ENCODE data around the gene PRR23E. TPM values are rescaled to one million over a fixed set of nuclear protein-coding genes. Genes with fewer than 3 reads are reported as not detected.

PRR23E gene
- total RNA-seq, 1 donor from 2014 or later: not detected

GRCh38 chr3:127206611-127207516 lies 13.9 kb downstream of the PRR23E start:
- intact Hi-C loops (cut with DNase I): no loop called here
- peak; percentile 66 for DNase-seq (ENCODE audit: low spot score)

GRCh38 chr3:127207727-127208482 lies 15.0 kb downstream of the PRR23E start:
- intact Hi-C loops (cut with DNase I): no loop called here
- DNase-seq (ENCODE audit: low spot score): peak; percentile 63

GRCh38 chr3:127208483-127209100 lies 15.7 kb downstream of the PRR23E start:
- DNase-seq (ENCODE audit: low spot score): peak; percentile 36

DNA sequence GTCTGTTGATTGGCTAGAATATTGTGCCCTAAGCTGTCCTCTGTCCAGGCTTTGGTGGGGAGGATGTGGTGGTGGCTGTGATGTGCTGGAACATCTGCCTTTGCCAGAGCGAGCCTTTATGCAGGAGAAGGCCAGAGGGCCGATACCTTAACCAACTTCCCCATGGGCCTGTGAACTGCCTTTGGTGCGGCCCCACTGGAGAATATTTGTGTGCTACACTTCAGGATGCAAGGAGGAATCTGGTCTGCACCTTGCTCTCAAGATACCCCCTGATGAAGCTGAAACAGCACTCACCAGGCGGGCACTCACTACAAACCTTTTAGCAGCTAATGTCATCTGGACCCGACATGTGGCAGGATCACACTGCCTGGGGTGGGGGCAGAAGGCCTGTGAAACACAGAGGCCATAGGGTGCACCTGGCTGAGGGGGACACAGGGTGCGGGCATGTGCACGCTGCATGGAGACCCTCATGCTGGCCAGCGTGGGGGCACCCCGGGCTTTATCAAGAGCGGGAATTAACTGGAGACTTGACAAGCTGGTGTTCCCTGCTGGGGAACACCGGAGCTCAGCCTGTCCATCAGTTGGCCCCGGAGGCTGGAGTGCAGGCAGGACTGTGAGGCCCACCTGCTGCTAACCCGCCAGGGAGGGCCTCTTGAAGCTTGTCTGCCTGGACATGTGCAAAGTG lies 16.4 kb downstream of the PRR23E start:
- intact Hi-C loops (cut with DNase I): no loop called here

More at GRCh38 chr3:127208483-127209100, 15.7 kb downstream of the PRR23E start:
- intact Hi-C loops (cut with DNase I): no loop called here

GRCh38 chr3:127209840-127210653 lies 17.1 kb downstream of the PRR23E start:
- intact Hi-C loops (cut with DNase I): no loop called here
- DNase-seq (ENCODE audit: low spot score): no peak

More for the DNA sequence above, 16.4 kb downstream of the PRR23E start:
- no peak for DNase-seq (ENCODE audit: low spot score)

DNA sequence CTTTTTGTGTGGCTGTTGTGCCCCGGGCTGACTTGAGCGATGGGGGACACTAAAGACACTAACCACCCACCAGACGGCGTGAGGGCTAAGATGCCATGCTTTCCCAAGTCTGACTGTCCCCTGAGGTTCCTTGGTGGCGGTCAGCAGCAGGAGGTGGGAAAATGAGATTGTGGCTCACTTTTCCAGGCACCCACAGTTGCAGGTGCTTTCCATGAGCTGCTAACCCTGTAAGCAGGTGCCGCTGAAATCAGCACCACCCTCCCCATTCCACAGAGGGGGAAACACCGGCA lies 17.7 kb downstream of the PRR23E start:
- intact Hi-C loops (cut with DNase I): no loop called here
- peak; percentile 29 for DNase-seq (ENCODE audit: low spot score)

- peak; percentile 56 for DNase-seq (ENCODE audit: low spot score)
- intact Hi-C loops (cut with DNase I): no loop called here
Observed at GRCh38 chr3:127211118-127212060, 18.5 kb downstream of the PRR23E start.

GRCh38 chr3:127212231-127212630 lies 19.3 kb downstream of the PRR23E start:
- peak; percentile 51 for DNase-seq (ENCODE audit: low spot score)
- intact Hi-C loops (cut with DNase I): no loop called here

DNA sequence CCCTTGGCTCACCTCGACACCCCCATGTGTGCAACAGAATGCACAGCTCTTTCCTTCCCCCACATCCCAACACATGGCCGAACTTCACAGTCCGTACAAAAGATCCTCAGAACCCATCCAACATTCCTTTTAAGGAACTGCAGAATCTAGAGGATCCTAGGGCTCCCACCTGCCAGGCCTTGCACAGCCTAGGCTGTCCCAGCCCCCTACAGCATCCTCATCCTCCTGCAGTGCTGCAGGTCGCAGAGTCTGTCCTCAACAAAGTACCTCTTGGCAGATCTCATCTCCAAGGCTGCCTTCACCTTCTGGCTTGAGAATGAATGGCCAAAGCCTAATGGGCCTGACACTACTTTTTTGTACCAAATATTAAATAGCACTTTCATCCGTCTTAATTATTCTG lies 19.8 kb downstream of the PRR23E start:
- intact Hi-C loops (cut with DNase I): no loop called here
- no peak for DNase-seq (ENCODE audit: low spot score)

DNA sequence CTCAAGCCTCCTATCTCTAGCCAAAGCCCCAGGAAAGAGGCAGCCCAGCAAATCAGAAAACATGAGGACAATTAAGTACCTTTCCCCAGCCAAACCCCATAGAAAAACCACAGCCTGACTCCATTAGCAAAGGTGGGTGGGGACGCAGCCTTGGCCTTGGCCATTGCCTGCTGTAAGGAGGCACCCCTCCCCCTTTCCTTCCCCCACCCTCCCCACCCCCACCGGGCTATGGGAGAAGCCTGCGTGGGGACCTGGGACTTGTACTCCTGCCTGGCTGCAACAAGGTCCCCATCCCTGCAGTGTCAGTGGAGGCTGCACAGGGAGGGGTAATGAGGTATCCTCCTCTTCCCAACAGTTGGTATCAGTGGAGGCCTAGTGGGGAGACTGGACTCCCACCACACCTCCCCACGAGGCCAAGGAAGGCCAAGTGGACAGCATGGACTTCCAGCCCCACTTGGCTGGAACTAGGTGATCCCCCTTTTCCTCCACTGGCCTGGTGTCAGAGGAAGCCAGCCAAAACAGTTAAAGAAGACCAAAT lies 20.5 kb downstream of the PRR23E start:
- DNase-seq (ENCODE audit: low spot score): peak; percentile 29
- intact Hi-C loops (cut with DNase I): no loop called here

GRCh38 chr3:127214975-127215374 lies 22.0 kb downstream of the PRR23E start:
- DNase-seq (ENCODE audit: low spot score): no peak
- intact Hi-C loops (cut with DNase I): no loop called here

DNA sequence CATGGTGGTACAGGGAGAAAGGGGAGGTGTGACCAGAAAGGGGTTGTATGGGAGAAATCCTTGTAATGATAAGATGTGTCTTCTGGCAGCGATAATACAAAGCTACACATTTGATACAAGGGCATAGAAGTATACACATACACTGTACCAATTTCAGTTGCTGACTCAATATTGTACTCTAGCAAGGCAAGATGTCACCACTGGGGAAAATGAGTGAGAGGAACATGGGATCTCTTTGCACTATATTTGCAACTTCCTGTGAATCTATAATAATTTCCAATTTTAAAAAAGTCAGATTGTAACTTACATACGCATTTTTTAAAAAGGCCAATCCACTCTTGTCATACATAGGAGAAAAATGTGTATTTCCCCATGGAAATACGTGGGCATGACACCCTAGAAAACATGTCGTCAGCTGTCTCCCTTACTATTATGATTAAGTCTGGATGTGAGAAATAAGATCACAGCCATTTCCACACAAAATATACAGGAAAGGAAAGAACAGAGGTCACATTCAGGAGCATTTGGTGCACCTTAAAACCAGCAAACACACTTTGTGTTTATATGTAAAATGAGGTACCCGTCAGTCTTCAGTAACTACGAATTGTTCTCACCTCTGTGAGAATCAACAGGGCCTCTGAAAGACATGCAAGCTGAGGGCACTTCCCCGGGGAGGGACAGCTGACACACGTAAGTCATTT lies 22.9 kb downstream of the PRR23E start:
- intact Hi-C loops (cut with DNase I): no loop called here
- no peak for DNase-seq (ENCODE audit: low spot score)

DNA sequence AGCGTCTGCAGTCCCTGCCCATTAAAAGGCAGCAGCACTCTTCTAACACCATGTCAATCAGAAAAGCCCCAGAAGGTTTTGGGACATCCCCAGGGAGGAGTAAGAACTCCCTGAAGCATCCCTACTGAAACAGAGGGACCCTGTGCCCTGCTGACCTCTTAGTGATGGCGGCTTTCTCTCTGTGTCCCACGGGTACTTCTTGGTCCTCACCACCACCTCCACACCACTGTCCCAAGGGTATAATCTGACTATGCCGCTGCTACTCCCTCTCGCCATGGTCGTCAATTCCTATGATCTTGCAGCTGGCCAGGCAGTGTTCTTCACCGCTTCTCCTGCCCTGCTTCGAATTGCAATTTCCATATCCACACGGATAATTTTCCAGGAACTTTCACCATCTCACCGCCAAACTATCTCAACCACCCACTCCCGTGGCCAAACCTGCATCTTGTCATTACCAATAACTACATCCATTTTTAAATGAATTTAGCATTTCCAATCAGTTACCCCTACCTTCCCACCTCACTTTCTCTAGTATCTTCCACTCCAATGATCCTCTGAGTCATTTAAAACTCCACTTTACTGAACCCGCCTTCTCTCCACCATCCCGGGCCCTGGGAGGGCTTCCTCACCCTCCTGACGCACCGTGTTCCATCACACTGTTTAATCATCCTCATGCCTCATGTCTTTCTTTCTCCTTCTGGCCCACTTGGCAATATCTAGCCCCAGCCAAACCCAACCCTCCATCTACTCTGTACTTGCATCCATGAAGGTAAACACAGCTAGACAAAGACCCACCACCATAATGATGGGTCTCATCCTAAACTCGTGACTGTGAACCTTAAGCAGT lies 23.7 kb downstream of the PRR23E start:
- intact Hi-C loops (cut with DNase I): no loop called here
- DNase-seq (ENCODE audit: low spot score): peak; percentile 39

- intact Hi-C loops (cut with DNase I): no loop called here
- no peak for DNase-seq (ENCODE audit: low spot score)
Observed at GRCh38 chr3:127217596-127218453, 24.9 kb downstream of the PRR23E start.

GRCh38 chr3:127218454-127218922 lies 25.6 kb downstream of the PRR23E start:
- DNase-seq (ENCODE audit: low spot score): no peak
- intact Hi-C loops (cut with DNase I): no loop called here

Measured in cardiac septum (tissue), 1 donor.